Tibial artery (tissue), 4 donors: ENCODE results near the gene ILF2.
"Not testable (repeated sequence)": the region's sequence is repeated elsewhere in the genome, so short reads cannot be mapped to it uniquely, and the experiment has no call there.

Source experiments
- DNase-seq, 2 donors: peaks; one replicate each; pipeline ENCODE4 v3.0.0-alpha.2; 2019
- H3K27ac ChIP-seq, 2 donors: fragments of 200-600 bp; sonication (generic) in 1 of 2; 1 replicate in 1 of 2; 2 replicates in 1 of 2; pipeline ENCODE4 v1.5.1; 2018 to 2019; ENCODE audit warnings: mild to moderate bottlenecking in 1 of 2
- H3K27me3 ChIP-seq, 2 donors: fragments of 200-600 bp; sonication (generic) in 1 of 2; one replicate each; pipeline versions ENCODE4 v1.5.1 to v1.6.0; 2016 to 2019
- H3K36me3 ChIP-seq, 3 donors: fragments of 200-600 bp; sonication (generic) in 2 of 3; one replicate each; pipeline ENCODE4 v1.5.1; 2016 to 2019; ENCODE audit warnings: mild to moderate bottlenecking in 2 of 3
- H3K4me1 ChIP-seq, 4 donors: fragments of 200-600 bp; sonication (generic) in 2 of 4; 1 replicate in 3 of 4; 2 replicates in 1 of 4; pipeline ENCODE4 v1.5.1; 2016 to 2019
- H3K4me3 ChIP-seq, 2 donors: fragments of 200-600 bp; sonication (generic) in 1 of 2; 1 replicate in 1 of 2; 2 replicates in 1 of 2; pipeline ENCODE4 v1.5.1; 2018 to 2019; ENCODE audit warnings: mild to moderate bottlenecking in 2 of 2
- H3K9me3 ChIP-seq, 3 donors: fragments of 200-600 bp; sonication (generic) in 1 of 3; one replicate each; pipeline ENCODE4 v1.5.1; 2016 to 2019
- intact Hi-C: fragments of 100-400 bp; cut with DNase I; formaldehyde crosslinking; loops from one replicate; pipeline ENCODE4 v1.15.0; 2023; ENCODE audit warnings: low total_unique reads
- TF ChIP-seq, protein P1 (sequence below), 2 experiments: fragments of 200-600 bp in 1 of 2; fragments of 450-650 bp in 1 of 2; IDR thresholded peaks; one replicate each; pipeline ENCODE4 v1.5.1; 2017 to 2019; ENCODE audit warnings: antibody characterized with exemption in 2 of 2, mild to moderate bottlenecking in 1 of 2, moderate library complexity in 1 of 2

ILF2 gene

DNA sequence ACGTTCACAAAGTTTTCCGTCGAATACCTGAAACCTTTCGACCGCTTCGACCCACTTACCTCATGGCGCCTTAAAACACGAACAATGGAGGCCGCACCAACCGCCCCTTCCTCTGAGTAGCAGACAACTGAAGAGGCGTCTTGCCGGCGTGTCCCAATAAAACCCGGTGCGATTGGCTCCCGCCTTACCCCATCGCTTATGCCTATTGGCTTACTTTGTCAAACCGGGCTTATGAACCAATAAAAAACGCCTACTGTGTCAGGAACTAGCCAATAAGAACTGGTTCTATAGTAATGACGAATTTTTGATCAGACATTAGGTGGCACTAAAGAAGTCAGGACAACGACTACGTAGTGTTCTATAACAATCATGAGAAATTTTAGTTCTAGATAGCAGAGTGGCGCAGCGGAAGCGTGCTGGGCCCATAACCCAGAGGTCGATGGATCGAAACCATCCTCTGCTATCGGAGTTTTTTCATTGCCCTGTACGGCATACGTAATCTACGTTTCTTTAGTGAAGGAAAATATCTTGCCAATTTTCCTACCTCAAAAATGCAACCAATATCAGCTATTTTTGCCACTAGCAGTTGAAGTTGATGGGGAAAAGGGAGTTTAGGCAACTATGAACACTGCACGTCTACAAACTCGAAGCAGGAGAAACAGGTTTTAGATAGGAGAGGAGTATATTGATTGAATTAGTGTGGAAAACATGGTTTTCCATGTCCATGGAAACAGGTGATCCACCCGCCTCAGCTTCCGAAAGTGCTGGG lies at the start of gene ILF2:
ILF2 (minus strand) TSS at position 135 of the 769 bp plus-strand sequence; CDS start at position 64, 71 bp downstream.
- H3K36me3 ChIP-seq, result peaks cover 26 to 34% (median 31%) of the 10 kb centered on the region in 3 donors
- TF ChIP-seq, protein P1, sequence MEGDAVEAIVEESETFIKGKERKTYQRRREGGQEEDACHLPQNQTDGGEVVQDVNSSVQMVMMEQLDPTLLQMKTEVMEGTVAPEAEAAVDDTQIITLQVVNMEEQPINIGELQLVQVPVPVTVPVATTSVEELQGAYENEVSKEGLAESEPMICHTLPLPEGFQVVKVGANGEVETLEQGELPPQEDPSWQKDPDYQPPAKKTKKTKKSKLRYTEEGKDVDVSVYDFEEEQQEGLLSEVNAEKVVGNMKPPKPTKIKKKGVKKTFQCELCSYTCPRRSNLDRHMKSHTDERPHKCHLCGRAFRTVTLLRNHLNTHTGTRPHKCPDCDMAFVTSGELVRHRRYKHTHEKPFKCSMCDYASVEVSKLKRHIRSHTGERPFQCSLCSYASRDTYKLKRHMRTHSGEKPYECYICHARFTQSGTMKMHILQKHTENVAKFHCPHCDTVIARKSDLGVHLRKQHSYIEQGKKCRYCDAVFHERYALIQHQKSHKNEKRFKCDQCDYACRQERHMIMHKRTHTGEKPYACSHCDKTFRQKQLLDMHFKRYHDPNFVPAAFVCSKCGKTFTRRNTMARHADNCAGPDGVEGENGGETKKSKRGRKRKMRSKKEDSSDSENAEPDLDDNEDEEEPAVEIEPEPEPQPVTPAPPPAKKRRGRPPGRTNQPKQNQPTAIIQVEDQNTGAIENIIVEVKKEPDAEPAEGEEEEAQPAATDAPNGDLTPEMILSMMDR (IDR thresholded peaks at IDR 0.05), result peak in 1 of 2 experiments; percentile 37
- intact Hi-C loops, result loop anchor here (5.0 to 10.0 kb wide), 3 partner anchors 104 to 314 kb away; partner anchors contain the start of genes DENND4B, RAB13 and S100A2

DNA sequence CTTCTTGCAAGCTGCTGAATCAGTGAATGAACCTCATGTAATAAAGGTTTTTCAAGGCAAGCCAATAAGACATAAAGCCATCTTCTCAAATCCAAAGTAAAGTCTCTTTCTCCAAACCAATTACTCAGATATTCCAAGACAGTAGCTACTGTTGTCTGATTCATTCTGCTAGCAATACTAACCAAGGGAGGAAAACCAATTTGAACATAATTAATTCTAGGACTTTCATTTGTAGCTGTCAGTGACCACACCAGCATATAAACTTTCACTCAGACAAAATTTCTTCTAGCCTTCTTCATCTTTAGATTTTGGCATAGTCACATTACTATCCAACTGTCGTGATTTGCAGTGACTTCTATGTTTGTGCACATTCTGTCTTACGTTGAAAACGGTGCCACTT lies 46.5 kb upstream of the ILF2 start:
- intact Hi-C loops, result no loop called here
- DNase-seq, result no peak
- H3K4me1 ChIP-seq, result no peaks in the 10 kb centered on the region
- no peaks in the 10 kb centered on the region for H3K36me3 ChIP-seq
- TF ChIP-seq, protein P1 (IDR thresholded peaks at IDR 0.05), result no peak
- H3K4me3 ChIP-seq, result no peak overlapping the region
- H3K27me3 ChIP-seq, result no peaks in the 10 kb centered on the region
- no peaks in the 10 kb centered on the region for H3K9me3 ChIP-seq
- no peak overlapping the region for H3K27ac ChIP-seq

More for the DNA sequence above, at the start of gene ILF2:
- Histone ChIP-seq H3K27ac (peak within 1 kb of the TSS; percentile 84 to 87), H3K9me3 (no peaks in the 10 kb centered on the region), H3K4me1 (peaks cover 0 to 23% (median 17%) of the 10 kb centered on the region in 4 donors), H3K4me3 (peak within 1 kb of the TSS; percentile 73 to 78), H3K27me3 (no peaks in the 10 kb centered on the region)
- DNase-seq, result peak; percentile 95 to 99

DNA sequence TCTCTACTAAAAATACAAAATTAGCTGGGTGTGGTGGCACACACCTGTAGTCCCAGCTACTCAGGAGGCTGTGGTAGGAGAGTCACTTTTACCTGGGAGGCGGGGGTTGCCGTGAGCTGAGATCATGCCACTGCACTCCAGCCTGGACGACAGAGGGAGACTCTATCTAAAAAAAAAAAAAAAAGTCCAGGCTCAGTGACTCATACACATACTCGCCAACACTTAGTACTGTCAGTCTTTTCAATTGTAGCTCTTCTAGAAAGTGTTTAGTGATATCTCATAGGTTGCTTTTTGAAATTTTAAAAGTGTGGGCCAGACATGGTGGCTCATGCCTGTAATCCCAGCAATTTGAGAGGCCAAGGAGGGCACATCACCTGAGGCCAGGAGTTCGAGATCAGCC lies 45.4 kb upstream of the ILF2 start:
- H3K27me3 ChIP-seq, H3K4me1 ChIP-seq, H3K36me3 ChIP-seq, H3K9me3 ChIP-seq, intact Hi-C loops, H3K27ac ChIP-seq, DNase-seq, H3K4me3 ChIP-seq: not testable (repeated sequence)

DNA sequence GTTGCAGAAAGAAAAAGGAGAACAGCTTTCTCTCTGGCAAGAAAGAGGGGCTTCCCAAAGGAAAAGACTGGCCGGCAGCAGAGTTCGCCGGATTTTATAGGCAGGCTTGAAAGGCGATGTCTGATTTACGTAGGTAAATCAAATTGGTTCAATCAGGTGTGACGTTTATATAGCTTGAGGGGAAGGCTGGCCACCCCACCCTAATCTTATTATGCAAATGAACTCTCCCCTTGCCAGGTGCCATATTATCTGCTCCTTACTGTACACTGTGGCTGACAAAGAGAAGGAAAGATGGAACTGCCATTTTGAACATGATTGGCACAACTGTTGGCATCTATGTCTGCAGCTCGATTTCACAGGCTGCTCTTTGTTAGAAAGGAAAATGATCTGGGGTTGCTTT lies 40.2 kb upstream of the ILF2 start:
- intact Hi-C loops, result no loop called here
- Histone ChIP-seq H3K36me3 (no peaks in the 10 kb centered on the region), H3K4me3 (no peak overlapping the region), H3K4me1 (no peaks in the 10 kb centered on the region), H3K27me3 (no peaks in the 10 kb centered on the region), H3K9me3 (no peaks in the 10 kb centered on the region), H3K27ac (no peak overlapping the region)
- DNase-seq, result no peak
- TF ChIP-seq, protein P1 (IDR thresholded peaks at IDR 0.05), result no peak

DNA sequence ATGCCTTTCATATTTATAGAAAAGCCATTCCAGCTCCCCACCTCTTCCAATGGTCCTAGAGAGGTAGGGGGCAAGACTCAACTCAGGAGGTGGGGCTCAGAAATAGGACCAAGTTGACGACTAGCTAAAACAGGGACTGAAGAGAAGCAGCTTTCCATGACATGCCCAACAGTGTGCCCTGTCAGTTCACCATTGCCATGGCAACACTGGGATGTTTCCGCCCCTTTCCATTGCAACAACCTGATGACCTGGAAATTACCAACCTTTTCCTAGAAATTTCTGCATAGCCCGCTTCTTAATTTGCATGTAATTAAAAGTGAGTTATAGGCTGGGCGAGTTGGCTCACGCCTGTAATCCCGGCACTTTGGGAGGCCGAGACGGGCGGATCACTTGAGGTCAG lies 34.7 kb upstream of the ILF2 start:
- no peaks in the 10 kb centered on the region for H3K4me1 ChIP-seq
- TF ChIP-seq, protein P1 (IDR thresholded peaks at IDR 0.05), result no peak
- no peaks in the 10 kb centered on the region for H3K36me3 ChIP-seq
- H3K4me3 ChIP-seq, result no peak overlapping the region
- H3K27me3 ChIP-seq, result no peaks in the 10 kb centered on the region
- intact Hi-C loops, result no loop called here
- no peak overlapping the region for H3K27ac ChIP-seq
- no peak for DNase-seq
- no peaks in the 10 kb centered on the region for H3K9me3 ChIP-seq

DNA sequence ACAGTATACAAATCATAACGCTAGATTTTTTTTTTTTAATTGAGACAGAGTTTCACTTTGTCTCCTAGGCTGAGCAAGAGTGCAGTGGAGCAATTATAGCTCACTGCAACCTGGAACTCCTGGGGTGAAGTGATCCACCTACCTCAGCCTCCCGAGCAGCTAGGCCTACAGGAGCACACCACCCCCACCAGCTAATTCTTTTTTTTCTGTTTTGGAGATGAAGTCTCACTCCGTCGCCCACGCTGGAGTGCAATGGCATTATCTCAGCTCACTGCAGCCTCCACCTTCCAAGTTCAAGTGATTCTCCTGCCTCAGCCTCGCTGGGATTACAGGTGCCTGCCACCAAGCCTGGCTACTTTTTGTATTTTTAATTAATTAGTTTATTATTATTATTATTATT lies 29.0 kb upstream of the ILF2 start:
- no peaks in the 10 kb centered on the region for H3K36me3 ChIP-seq
- intact Hi-C loops, result no loop called here
- H3K27me3 ChIP-seq, result no peaks in the 10 kb centered on the region
- peaks cover 0 to 30% (median 19%) of the 10 kb centered on the region in 4 donors for H3K4me1 ChIP-seq
- H3K27ac ChIP-seq, result peak overlapping the region in 1 of 2 donors; percentile 86
- no peak for DNase-seq
- no peak overlapping the region for H3K4me3 ChIP-seq
- TF ChIP-seq, protein P1 (IDR thresholded peaks at IDR 0.05), result no peak
- H3K9me3 ChIP-seq, result no peaks in the 10 kb centered on the region
